IMR-90 (cell line): ENCODE data around the gene KLHL17. TPM values are rescaled to one million over a fixed set of nuclear protein-coding genes. Genes with fewer than 3 reads are reported as not detected.

Experiments used
- ATAC-seq: fragments of 200-7000 bp; cut with Tn5 transposase; 2 replicates; pipeline ENCODE4 v1.9.1; 2020; ENCODE audit warnings: low read depth, mild to moderate bottlenecking, moderate library complexity
- BruUV-seq: library from RNA; stranded (reverse); fragments of 400-500 nt; replicated peaks from 2 replicates; lab custom pipeline; 2021; lab: Mats Ljungman, UMichigan
- CTCF ChIA-PET: fragments of 300-600 bp; formaldehyde crosslinking; extraction: SDS; loops from one replicate; lab custom pipeline; 2021; ENCODE audit warnings: antibody characterized with exemption; lab: Yijun Ruan, JAX
- POLR2A ChIA-PET: fragments of 300-600 bp; sonication (Branson Sonifier 250); formaldehyde crosslinking; loops from one replicate; lab custom pipeline; 2022; ENCODE audit warnings: antibody characterized with exemption; ENCODE audit not compliant: unreplicated experiment; lab: Charles Lee
- DNase-seq: peaks from one replicate; pipeline ENCODE4 v3.0.0; 2013
- H2AFZ ChIP-seq: replicated peaks from 2 replicates; pipeline ENCODE3; 2013; ENCODE audit warnings: low read length, mild to moderate bottlenecking; ENCODE audit not compliant: poor library complexity
- H2AK5ac ChIP-seq: 2 replicates; pipeline ENCODE4 v1.6.1; 2013; ENCODE audit warnings: low read depth, low read length, inconsistent platforms
- H2AK9ac ChIP-seq: replicated peaks from 2 replicates; pipeline ENCODE3; 2013; ENCODE audit warnings: mild to moderate bottlenecking, low read depth, low read length, moderate library complexity; ENCODE audit not compliant: poor library complexity
- H2BK120ac ChIP-seq: 2 replicates; pipeline ENCODE4 v1.6.1; 2013; ENCODE audit warnings: low read depth, low read length, inconsistent platforms
- H2BK15ac ChIP-seq: 3 replicates; pipeline ENCODE4 v1.6.1; 2013; ENCODE audit warnings: low read depth, low read length, inconsistent platforms
- H2BK20ac ChIP-seq: 2 replicates; pipeline ENCODE4 v1.6.1; 2013; ENCODE audit warnings: low read depth, mild to moderate bottlenecking, inconsistent platforms, low read length, moderate library complexity
- H2BK5ac ChIP-seq: 2 replicates; pipeline ENCODE4 v1.6.1; 2013; ENCODE audit warnings: mild to moderate bottlenecking, low read depth, low read length, inconsistent platforms; ENCODE audit not compliant: poor library complexity, severe bottlenecking
- H3K14ac ChIP-seq: replicated peaks from 2 replicates; pipeline ENCODE4 v1.6.1; 2013; ENCODE audit warnings: low read depth, low read length, inconsistent platforms
- H3K18ac ChIP-seq: 2 replicates; pipeline ENCODE4 v1.6.1; 2013; ENCODE audit warnings: low read depth, low read length, control low read depth
- H3K23ac ChIP-seq: 2 replicates; pipeline ENCODE4 v1.6.1; 2013; ENCODE audit warnings: low read depth, low read length, inconsistent platforms
- H3K27ac ChIP-seq: 2 replicates; pipeline ENCODE4 v1.5.1; 2013; ENCODE audit warnings: mild to moderate bottlenecking, control low read depth, low read length; ENCODE audit not compliant: insufficient read depth
- H3K27me3 ChIP-seq: 2 replicates; pipeline ENCODE4 v1.6.1; 2013; ENCODE audit warnings: low read length; ENCODE audit not compliant: control insufficient read depth, insufficient read depth
- H3K36me3 ChIP-seq: 2 replicates; pipeline ENCODE4 v1.6.1; 2013; ENCODE audit warnings: low read length, mixed read lengths; ENCODE audit not compliant: control insufficient read depth, insufficient read depth
- H3K4ac ChIP-seq: 2 replicates; pipeline ENCODE4 v1.6.1; 2013; ENCODE audit warnings: low read depth, low read length, inconsistent platforms
- H3K4me1 ChIP-seq: 2 replicates; pipeline ENCODE4 v1.6.1; 2013; ENCODE audit warnings: low read length, mixed read lengths; ENCODE audit not compliant: control insufficient read depth, insufficient read depth
- H3K4me2 ChIP-seq: 2 replicates; pipeline ENCODE4 v1.6.1; 2013; ENCODE audit warnings: low read depth, mild to moderate bottlenecking, control low read depth, low read length, moderate library complexity
- H3K4me3 ChIP-seq: 2 replicates; pipeline ENCODE4 v1.5.1; 2013; ENCODE audit warnings: low read depth, mild to moderate bottlenecking, control low read depth, low read length, moderate library complexity; ENCODE audit not compliant: insufficient read depth
- H3K56ac ChIP-seq: 2 replicates; pipeline ENCODE4 v1.6.1; 2013; ENCODE audit warnings: low read length, inconsistent platforms; ENCODE audit not compliant: insufficient read depth; ENCODE audit errors: extremely low read depth
- H3K79me1 ChIP-seq, 2 experiments: 2 replicates each; pipeline ENCODE4 v1.6.1; 2013; ENCODE audit warnings: low read length in 2 of 2, inconsistent platforms in 1 of 2, low read depth in 1 of 2
- H3K9ac ChIP-seq: 2 replicates; pipeline ENCODE4 v1.6.1; 2013; ENCODE audit warnings: low read depth, low read length, control low read depth
- H3K9me1 ChIP-seq: 2 replicates; pipeline ENCODE4 v1.6.1; 2013; ENCODE audit warnings: low read length, inconsistent platforms; ENCODE audit not compliant: insufficient read depth
- H3K9me3 ChIP-seq: 2 replicates; pipeline ENCODE4 v1.6.1; 2013; ENCODE audit warnings: low read length; ENCODE audit not compliant: control insufficient read depth, insufficient read depth
- H4K20me1 ChIP-seq: 2 replicates; pipeline ENCODE4 v1.6.1; 2013; ENCODE audit warnings: low read length, inconsistent platforms; ENCODE audit not compliant: insufficient read depth
- H4K5ac ChIP-seq: 2 replicates; pipeline ENCODE4 v1.6.1; 2013; ENCODE audit warnings: mild to moderate bottlenecking, low read depth, low read length, control low read depth
- H4K8ac ChIP-seq, 2 experiments: 2 replicates each; pipeline ENCODE4 v1.6.1; 2013; ENCODE audit warnings: low read depth in 2 of 2, low read length in 2 of 2, control low read depth in 1 of 2, inconsistent platforms in 1 of 2
- H4K91ac ChIP-seq: 2 replicates; pipeline ENCODE4 v1.6.1; 2013; ENCODE audit warnings: low read depth, low read length, inconsistent platforms; ENCODE audit not compliant: insufficient read depth
- BHLHE40 ChIP-seq: fragments of 150-350 bp; IDR thresholded peaks from 2 replicates; pipeline ENCODE4 v1.6.1; 2016; ENCODE audit warnings: mild to moderate bottlenecking, low read depth, low read length
- CHD1 ChIP-seq: IDR thresholded peaks from 2 replicates; pipeline ENCODE4 v1.6.1; 2012; ENCODE audit warnings: low read depth, low read length, improper control_type of control experiment
- CTCF ChIP-seq: conservative IDR thresholded peaks from 2 replicates; pipeline ENCODE4 v1.5.1; 2012; ENCODE audit warnings: mild to moderate bottlenecking, low read depth, low read length, improper control_type of control experiment
- ELK1 ChIP-seq: fragments of 150-350 bp; IDR thresholded peaks from 2 replicates; pipeline ENCODE4 v1.6.1; 2016; ENCODE audit warnings: low read depth, mild to moderate bottlenecking, low read length, moderate library complexity, borderline replicate concordance
- FOS ChIP-seq: fragments of 150-350 bp; IDR thresholded peaks from 2 replicates; pipeline ENCODE4 v1.6.1; 2016; ENCODE audit warnings: low read depth, low read length
- MAFK ChIP-seq: IDR thresholded peaks from 2 replicates; pipeline ENCODE4 v1.6.1; 2012; ENCODE audit warnings: low read depth, low read length, improper control_type of control experiment
- MXI1 ChIP-seq: IDR thresholded peaks from 2 replicates; pipeline ENCODE4 v1.6.1; 2012; ENCODE audit warnings: low read depth, mild to moderate bottlenecking, low read length, moderate library complexity, borderline replicate concordance
- NFE2L2 ChIP-seq: fragments of 150-350 bp; IDR thresholded peaks from 2 replicates; pipeline ENCODE4 v1.6.1; 2016; ENCODE audit warnings: low read depth, mild to moderate bottlenecking, low read length
- RAD21 ChIP-seq: IDR thresholded peaks from 2 replicates; pipeline ENCODE4 v1.6.1; 2012; ENCODE audit warnings: low read length, improper control_type of control experiment
- RCOR1 ChIP-seq: IDR thresholded peaks from 2 replicates; pipeline ENCODE4 v1.6.1; 2012; ENCODE audit warnings: mild to moderate bottlenecking, low read length, improper control_type of control experiment; ENCODE audit not compliant: insufficient replicate concordance
- RFX5 ChIP-seq: IDR thresholded peaks from 2 replicates; pipeline ENCODE4 v1.8.0; 2012; ENCODE audit warnings: low read depth, mild to moderate bottlenecking, low read length, moderate library complexity
- WGBS, 2 experiments: methylation state at CpG; one replicate each; pipeline versions ENCODE4 v1.1.5 to v1.1.7; 2013; ENCODE audit warnings: missing lambda C conversion rate in 2 of 2; ENCODE audit not compliant: insufficient read length in 1 of 2; ENCODE audit errors: extremely low coverage in 2 of 2; 5-methylcytosine and 5-hydroxymethylcytosine counted together
- dilution Hi-C: fragments of 300-500 bp; cut with HindIII; formaldehyde crosslinking; loops from one replicate; pipeline ENCODE4 v1.14.3; 2018; ENCODE audit warnings: low sequenced_read_pairs; ENCODE audit not compliant: unreplicated experiment
- in situ Hi-C: fragments of 300-500 bp; cut with MboI; formaldehyde crosslinking; loops from 3 replicates; pipeline ENCODE4 v1.14.3; 2019; ENCODE audit warnings: low sequenced_read_pairs, inconsistent platforms, mixed read lengths
- intact Hi-C: fragments of 100-400 bp; cut with micrococcal nuclease; formaldehyde crosslinking; loops from 2 replicates; pipeline ENCODE4 v1.10.0; 2022
- polyA plus RNA-seq, 3 experiments: library from polyadenylated mRNA; depleted of rRNA; stranded (reverse); fragments of >200 nt; gene quantifications; 2 replicates each; pipeline ENCODE4 v1.2.3, GENCODE V29; 2012; ENCODE audit warnings: low replicate concordance in 1 of 3
- total RNA-seq: library from RNA; depleted of rRNA; stranded (reverse); fragments of >200 nt; gene quantifications from 2 replicates; pipeline ENCODE4 v1.2.3, GENCODE V29; 2012
- TF ChIP-seq, protein P1 (sequence below): fragments of 150-350 bp; IDR thresholded peaks from 2 replicates; pipeline ENCODE4 v1.6.1; 2017; ENCODE audit warnings: mild to moderate bottlenecking, antibody characterized with exemption, low read length, low read depth

Gene KLHL17
- total and polyA plus RNA-seq, 2 of the 4 experiments (the other 2 are of a cell fraction): 3.4 to 41.0 TPM

GRCh38 chr1:974293-974640 lies 13.9 kb downstream of the KLHL17 start:
- ChIA-PET POLR2A (no interaction called here), CTCF (no interaction called here)
- Histone ChIP-seq H4K5ac (no peak overlapping the region), H3K9me1 (peaks cover 5% of the 10 kb centered on the region; the same call in 1 of the 2 replicates), H3K27ac (no peak overlapping the region), H3K4me2 (no peak overlapping the region), H3K4me3 (no peak overlapping the region), H2BK120ac (no peak overlapping the region), H2BK20ac (no peak overlapping the region), H2AK5ac (no peak overlapping the region), H3K18ac (no peak overlapping the region), H3K36me3 (no peaks in the 10 kb centered on the region), H3K14ac (no peak overlapping the region), H3K79me1 (no peaks in the 10 kb centered on the region), H2AK9ac (no peak overlapping the region), H3K9me3 (no peaks in the 10 kb centered on the region), H2AFZ (no peak overlapping the region), H3K23ac (no peak overlapping the region), H3K9ac (no peak overlapping the region), H4K20me1 (no peaks in the 10 kb centered on the region; the same call in 1 of the 2 replicates), H2BK5ac (no peak overlapping the region), H4K8ac (no peak overlapping the region), H4K91ac (no peak overlapping the region), H3K56ac (no peak overlapping the region), H2BK15ac (no peak overlapping the region), H3K4ac (no peak overlapping the region), H3K27me3 (peaks cover 5% of the 10 kb centered on the region; the same call in 1 of the 2 replicates), H3K4me1 (0 out of 2 replicates have a peak, but pooled peaks cover 2% of the 10 kb centered on the region)
- BruUV-seq: no TSS peak
- dilution Hi-C loops: no loop called here
- ATAC-seq (no peak), DNase-seq (no peak)
- intact Hi-C loops: no loop called here
- TF ChIP-seq CHD1 (no peak), MXI1 (no peak), RAD21 (no peak), RFX5 (no peak), NFE2L2 (no peak), MAFK (no peak), RCOR1 (no peak), BHLHE40 (no peak), ELK1 (no peak), CTCF (no peak), FOS (no peak)
- TF ChIP-seq, protein P1, sequence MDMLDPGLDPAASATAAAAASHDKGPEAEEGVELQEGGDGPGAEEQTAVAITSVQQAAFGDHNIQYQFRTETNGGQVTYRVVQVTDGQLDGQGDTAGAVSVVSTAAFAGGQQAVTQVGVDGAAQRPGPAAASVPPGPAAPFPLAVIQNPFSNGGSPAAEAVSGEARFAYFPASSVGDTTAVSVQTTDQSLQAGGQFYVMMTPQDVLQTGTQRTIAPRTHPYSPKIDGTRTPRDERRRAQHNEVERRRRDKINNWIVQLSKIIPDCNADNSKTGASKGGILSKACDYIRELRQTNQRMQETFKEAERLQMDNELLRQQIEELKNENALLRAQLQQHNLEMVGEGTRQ: no peak
- in situ Hi-C loops: no loop called here
- 100% methylated on average over 2 of the region's 11 CpGs; no CpG with 5 or more reads in 1 of the 2 experiments for WGBS, 2 experiments
